Testis (tissue), 2 donors: Measurements from ENCODE around the gene ITIH6.

Experiments used
- CTCF ChIP-seq, 3 experiments: fragments of 450-650 bp in 2 of 3; fragments of 200-600 bp in 1 of 3; sonication (generic) in 1 of 3; IDR thresholded peaks; one replicate each; pipeline ENCODE4 v1.5.1; 2016 to 2019; ENCODE audit warnings: antibody characterized with exemption in 3 of 3, mild to moderate bottlenecking in 2 of 3, moderate library complexity in 1 of 3
- POLR2A ChIP-seq: fragments of 450-650 bp; IDR thresholded peaks from one replicate; pipeline ENCODE4 v1.6.1; 2017; ENCODE audit warnings: antibody characterized with exemption, mild to moderate bottlenecking, moderate library complexity

DNA sequence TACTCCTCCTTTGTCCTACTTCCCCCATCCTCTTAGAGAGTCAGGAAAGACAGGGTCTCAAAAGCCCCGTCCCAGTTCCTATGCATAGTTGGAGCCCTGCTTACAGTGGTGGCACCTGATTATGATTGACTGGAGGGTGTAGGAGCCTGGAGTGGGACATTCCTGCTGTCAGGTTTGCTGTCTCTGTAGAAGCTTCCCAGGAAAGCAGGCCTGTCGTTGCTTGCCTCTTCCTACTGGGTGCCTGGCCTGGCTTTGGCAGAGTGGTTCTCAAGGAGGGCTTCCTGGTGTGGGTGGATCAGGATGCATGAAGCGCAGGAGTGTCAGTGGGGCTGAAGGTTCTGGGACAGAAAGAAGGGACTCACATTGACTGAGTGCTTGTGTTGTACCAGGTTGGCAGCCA, 14.3 kb upstream of the ITIH6 start:
- TF ChIP-seq CTCF (IDR thresholded peaks at IDR 0.05) (no peak), POLR2A (no peak)
